Globus pallidus (tissue), 1 donor: ENCODE data around the gene ARV1.
A peak's percentile ranks its signal among the peaks of the same experiment; 100 is the strongest.
"Not testable (repeated sequence)": the region's sequence is repeated elsewhere in the genome, so short reads cannot be mapped to it uniquely, and the experiment has no call there.

Experiments
- DNase-seq: peaks from one replicate; pipeline ENCODE4 v3.0.0-alpha.2; 2015; ENCODE audit warnings: low spot score

The ARV1 gene

DNA sequence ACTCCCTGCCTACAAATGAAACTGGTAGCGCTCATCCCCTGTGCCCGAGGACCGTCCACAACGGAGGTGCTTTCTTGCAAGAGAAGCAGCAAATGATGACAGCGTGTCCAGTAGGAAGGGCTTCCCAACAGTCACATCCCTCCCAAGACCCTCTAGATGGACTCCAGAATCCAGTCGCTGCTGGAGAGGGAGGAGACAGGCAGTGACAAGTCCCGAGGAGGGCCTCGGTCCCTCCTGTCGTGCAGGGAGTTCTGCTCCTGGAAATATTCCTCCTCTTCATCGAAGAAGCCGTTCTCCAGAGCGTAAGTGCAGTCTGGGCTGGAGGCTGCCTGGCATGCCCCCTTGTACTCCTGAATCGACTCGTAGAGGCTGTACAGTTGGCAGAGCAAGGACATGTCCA is 40.8 kb downstream of the ARV1 start:
- DNase-seq: no peak

DNA sequence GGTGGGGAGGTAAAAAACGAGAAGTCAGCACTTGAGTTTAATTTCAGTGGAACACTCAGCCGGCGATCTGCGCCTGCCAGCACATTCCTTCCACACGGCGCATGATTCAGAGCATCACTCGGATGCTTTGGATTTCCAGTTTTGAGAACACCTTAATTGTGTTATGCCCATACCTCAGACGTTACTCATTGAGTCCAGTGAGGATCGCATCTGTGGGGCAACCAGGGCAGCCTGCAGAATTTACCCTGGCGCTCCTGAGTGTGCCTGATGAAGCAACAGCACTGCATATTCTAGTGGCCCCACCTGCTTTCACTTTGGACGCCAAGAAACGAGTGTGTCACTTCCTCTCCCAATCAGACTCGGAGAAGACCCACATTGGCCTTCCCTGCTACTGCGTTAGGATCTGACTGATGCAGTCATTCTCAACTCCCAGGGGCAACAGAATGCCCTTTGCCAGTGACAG is 41.3 kb downstream of the ARV1 start:
- no peak for DNase-seq

DNA sequence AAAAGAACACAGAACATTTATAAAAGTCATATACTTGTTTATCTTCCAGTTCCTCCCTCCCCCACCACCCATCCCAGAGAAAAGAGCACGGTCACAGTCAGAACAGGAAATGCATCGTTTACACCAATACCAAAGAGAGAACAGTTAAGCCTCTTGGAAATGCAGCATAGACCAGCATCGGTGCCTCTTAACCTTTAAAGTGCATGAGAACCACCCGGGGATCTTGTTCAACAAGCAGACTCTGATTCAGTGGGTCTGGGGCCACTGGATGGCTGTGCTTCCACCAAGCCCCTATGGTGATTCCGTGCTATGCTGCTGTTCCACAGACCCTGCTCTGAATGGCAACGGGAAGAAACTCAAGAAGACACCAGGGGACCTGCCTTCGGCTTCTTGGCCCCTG is 41.9 kb downstream of the ARV1 start:
- no peak for DNase-seq

DNA sequence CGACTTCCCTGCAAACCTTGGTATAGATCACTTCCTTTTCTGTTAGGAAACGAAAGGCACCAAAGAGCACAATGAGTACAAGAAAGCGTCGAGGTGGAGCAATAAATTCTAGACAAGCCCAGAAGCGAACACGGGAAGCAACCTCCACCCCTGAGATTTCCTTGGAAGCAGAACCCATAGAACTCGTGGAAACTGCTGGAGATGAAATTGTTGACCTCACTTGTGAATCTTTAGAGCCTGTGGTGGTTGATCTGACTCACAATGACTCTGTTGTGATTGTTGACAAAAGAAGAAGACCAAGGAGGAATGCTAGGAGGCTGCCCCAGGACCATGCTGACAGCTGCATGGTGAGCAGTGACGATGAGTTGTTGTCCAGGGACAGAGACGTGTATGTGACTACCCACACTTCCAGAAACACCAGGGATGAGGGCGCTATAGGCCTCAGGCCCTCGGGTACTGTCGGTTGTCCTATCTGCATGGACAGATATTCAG is 42.7 kb downstream of the ARV1 start:
- DNase-seq: no peak

DNA sequence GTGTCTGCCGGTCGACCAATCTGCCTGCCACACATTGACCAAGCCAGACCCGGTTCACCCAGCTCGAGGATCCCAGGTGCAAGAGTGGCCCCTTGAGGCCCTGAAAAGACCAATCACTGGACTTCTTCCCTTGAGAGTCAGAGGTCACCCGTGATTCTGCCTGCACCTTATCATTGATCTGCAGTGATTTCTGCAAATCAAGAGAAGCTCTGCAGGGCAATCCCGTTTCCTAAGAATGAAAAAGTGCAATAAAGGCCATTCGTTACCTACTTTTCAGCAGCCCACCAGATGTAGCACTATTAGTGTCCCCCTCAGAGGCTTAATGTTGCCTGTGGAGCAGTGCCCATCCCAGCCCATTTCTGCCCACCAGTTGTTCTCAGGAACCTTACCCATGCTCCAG is 43.6 kb downstream of the ARV1 start:
- not testable (repeated sequence) for DNase-seq

DNA sequence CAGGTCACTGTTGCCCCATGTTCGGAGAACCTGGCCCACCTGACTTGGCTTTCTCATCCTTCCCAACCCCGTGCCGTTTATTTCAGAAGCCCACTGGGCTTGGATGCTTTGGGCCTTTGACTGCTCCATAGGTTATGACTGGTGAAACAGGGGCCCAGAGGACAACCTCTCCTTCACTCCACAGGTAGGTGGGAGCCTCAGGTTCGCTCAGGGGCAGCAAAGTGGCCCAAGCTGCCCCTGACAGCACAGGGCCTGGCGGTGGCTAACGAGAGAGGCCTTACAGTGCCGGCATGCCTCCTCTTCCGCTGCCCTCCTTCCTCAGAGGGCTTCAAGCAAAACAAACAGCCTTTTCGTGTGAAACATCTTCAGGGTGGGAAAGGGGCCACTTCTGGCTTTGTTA is 44.3 kb downstream of the ARV1 start:
- no peak for DNase-seq

DNA sequence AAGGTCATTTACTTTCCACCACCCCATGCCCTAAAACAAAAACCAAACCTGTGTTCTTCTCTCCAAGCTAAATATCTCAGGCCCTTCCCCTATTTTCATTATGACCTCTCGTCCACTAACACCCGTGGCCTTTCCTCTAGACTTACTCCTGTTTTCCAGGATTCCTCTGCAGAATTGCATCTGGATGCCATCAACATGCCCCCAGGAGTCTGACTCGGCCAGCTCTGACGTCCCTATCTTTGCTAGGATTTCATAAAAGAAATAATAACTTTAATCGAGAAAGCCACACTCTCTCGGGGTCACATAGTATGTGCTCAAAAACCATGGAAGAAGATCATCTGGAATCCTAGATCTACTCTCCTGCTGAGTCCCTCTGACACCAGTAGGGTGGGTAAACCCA is 47.7 kb downstream of the ARV1 start:
- no peak for DNase-seq

DNA sequence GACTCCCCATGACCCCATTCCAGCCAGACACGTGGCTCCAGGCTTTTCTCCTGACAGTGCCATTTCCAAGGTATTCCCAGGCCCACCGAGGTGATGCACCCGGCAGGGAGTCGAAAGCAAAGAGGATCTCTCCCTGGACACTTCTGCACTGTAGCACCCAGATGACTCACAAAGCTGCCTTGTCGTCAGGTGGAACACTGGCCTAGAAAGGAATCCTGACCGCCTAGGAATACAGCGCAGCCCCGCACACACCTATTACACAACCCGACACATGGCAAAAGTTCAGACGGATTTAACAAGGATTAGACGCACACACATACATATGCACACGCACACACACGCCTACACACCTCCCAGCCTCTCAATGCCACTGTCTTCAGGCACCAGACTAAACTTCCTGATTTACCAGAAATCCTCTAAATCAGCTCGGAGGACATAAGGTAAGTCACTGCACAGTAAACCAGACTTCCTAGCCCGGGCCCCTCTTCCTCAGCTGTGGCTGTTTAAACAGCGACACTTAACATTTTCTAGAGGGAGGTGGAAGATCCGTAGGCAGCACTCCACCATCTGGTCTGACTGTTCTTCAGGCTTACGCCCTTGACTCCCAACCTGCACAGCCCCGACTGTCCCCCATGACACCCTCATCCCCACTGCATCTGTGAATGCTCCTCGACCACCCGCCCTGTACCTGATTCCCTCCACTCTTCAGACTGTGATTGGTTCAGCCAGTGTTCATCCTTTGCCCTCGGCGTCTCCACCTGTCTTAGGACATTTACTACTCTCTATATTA is 48.4 kb downstream of the ARV1 start:
- no peak for DNase-seq

DNA sequence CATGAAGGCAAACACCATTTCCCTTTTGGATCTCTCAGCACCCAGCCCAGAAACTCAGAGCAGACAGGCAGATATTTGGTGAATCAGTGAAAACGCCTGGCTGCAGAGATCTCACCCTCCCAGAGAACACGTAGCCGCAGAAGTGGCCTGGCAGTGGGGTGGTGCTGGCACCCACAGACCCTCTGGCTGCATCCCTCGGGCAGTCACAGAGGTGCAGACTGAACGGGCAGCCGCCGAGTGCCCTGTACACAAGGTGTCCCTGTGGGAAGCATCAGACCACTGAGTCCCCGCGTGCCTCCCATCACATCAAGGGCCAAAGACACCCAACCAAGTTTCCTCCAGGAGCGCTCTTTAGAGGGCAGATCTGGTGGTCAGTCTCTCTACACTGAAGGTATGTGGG is 49.1 kb downstream of the ARV1 start:
- no peak for DNase-seq

DNA sequence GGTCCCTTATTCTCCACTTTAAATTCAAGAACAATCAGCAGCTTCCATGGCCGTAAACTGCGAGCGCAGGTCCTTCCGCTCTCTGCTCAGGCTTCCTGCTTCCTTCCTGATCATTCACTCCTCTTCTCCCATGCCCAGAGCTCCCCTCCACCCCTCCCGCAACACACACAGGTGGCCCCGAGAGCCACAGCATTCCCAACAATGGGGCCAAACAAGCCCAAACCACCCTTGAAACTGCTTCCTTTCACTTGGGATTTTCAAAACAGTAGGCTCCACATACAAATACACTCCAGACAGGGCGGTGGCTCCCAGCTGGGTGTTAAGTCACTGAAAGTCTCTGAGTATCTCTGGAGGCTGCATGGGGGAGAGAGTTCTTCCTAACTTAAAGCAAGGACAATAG is 49.8 kb downstream of the ARV1 start:
- no peak for DNase-seq

DNA sequence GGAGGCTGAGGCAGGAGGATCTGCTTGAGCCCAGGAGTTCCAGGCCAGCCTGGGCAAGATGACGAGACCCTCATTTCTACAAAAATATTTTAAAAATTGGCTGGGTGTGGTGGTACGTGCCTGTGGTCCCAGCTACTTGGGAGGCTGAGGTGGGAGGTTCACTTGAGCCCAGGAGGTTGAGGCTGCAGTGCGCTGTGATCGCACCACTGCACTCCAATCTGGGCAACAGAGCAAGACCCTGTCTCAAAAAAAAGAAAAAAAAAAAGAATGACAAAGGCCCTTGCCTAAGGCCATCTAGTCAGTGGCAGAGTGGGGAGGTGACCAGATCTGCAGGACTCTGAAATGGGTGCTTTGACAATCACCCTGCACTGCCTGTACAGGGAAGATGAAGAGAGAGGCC is 50.4 kb downstream of the ARV1 start:
- not testable (repeated sequence) for DNase-seq

DNA sequence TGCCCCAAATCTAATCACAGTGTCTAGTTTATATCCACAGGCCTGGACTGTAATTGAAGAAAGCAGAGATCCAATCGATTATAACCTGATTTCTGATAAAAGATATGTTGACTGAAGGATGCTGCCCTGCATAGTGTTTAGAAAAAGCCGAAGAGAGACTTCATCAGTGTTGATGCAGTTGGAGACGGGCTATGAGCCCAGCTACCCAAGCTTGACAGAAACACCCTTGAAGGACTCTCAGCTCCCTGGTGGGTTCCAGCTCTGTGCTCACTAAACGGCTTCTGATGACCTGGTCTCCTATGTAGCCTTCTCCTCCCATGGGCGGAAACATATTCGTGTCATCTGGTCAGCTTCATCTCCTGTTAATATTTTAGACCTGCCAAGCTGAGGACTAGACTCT is 50.9 kb downstream of the ARV1 start:
- no peak for DNase-seq

DNA sequence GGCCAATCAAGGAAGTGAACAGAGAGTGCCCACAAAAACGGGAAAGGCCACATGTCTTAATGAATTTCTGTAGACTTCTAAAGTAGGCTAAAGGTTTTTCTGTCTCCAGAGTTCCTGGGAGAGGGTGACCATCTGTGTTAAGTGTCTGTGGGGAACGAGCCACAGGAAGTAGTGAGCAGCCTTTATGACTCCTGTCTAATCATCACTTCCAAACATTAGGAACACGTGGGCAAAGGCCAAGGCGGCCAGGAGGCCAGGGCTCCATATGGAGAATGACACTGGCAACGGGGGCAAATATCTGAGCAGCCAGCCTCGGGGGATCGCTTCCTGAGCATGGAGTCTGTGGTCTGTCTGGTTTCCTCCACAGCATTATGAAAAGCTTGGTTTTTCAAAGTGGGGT is 54.1 kb downstream of the ARV1 start:
- no peak for DNase-seq

DNA sequence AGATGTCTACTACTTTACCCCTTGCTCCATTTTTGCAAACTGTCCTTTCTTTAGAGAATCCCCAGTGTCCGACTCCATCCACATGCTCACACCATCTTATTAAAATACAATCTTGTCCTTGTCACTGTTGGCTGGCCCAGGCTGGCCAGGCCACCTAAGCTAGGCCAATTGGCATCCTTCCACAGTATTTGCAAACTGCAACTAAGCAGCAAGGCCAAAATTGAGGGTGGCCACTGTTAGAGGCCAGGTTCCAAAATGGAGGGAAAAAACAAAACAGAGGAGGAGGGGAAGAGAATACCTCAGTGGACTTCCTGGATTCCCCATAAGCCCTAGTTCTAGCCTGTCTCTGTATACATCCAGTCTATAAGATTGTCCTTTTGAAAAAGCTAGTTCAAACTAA is 56.9 kb downstream of the ARV1 start:
- no peak for DNase-seq

DNA sequence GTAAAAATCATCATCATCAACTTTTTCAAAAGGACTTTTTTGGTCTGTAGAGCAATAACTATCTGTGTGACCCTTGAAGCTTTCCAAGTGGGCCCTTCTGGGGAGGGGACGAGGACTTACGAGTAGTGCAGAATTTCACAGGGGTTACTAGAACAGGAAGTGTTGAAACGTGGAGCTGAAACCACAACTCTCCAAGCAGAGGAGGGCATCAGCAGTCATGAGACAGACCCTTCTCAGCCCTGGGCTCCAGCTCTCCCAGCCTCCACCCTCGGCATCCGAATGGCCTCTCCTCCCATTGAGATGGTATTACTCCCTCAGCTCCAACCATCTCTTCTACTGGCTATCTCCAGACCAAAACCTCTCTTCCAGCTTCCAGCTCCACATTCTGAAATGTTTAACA is 57.5 kb downstream of the ARV1 start:
- DNase-seq: no peak

DNA sequence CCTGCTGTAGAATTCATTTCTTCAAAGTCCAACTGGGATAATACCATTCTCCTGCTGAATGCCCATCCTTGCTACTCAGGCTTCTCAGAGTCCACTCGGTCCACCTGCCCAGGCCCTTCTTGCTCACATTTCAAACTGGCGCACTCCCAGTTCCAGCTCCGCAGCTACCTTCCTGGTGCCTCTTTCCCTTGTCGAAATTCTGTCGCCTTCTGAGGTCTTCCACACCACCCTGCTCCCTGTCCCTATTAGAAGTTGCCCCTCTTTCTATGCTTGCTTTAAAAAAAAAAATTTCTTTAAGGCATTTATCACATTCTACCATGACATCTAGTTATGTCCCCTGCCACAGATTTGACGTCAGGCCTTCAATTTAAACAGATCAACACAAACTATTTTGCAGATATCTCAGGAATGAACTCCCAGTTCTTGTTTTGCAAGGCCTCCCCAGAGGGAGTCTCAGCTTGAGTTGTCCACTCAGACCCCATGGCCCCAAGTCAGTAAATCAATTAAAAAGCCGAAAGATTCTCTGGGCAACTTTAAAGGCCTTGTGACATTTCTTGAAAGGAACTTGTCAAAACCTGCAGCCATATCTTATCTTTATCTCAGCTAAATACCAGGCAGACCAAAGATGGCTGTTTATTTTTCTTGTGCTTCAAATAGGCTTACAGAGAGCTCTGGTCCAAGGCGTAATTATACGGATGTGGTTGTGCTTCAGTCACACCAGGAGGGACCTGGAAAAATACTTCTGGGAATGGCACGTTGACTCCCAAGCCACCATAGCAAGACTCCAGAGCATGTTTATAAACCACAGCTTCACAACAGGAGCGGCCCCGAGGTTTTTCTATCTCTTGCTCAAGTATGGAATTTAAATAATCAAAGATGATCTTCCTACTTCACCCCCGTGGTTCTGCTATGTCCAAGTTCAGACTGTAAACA is 59.0 kb downstream of the ARV1 start:
- DNase-seq: no peak

DNA sequence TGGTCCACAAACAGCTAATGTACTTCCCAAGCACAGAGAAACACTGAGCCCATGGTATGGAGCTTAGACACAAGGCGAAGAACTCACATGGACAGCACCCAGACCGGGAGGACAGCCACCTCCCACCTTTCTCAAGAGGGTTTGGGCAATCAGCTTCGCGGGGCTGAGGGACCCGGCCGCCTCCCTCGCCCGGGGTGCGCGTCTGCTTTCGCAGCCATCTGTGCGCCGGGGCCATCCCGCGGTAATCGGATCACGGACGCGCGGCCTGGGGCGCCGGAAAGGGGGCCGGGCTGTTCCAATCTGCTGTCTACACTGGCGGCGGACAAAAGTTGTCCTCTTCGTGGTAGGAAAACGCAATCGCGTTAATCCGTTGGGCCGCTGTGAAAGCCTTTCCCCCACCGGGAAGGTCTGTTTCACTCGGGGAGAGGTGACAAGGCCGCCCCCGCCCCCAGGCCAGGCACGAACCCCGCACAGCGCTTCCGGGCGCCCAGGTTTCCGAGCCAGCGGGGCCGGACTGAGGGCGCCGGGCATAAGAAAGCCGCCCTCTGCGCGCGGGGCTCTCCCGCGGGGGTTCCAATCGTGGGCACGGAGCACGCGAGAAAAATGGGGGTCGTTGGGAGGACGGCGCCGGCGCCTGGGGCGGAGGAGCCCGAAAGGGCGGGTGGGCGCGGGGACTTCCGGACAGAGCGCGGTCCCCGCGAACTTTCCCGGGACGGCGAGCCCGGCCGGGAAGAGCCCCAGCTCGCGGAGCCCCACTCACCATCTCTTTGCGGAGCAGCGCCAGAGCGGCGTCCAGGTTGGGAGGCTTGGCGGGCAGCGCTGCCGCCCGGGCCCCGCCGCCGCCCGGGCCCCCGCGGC is 60.5 kb downstream of the ARV1 start:
- no peak for DNase-seq

DNA sequence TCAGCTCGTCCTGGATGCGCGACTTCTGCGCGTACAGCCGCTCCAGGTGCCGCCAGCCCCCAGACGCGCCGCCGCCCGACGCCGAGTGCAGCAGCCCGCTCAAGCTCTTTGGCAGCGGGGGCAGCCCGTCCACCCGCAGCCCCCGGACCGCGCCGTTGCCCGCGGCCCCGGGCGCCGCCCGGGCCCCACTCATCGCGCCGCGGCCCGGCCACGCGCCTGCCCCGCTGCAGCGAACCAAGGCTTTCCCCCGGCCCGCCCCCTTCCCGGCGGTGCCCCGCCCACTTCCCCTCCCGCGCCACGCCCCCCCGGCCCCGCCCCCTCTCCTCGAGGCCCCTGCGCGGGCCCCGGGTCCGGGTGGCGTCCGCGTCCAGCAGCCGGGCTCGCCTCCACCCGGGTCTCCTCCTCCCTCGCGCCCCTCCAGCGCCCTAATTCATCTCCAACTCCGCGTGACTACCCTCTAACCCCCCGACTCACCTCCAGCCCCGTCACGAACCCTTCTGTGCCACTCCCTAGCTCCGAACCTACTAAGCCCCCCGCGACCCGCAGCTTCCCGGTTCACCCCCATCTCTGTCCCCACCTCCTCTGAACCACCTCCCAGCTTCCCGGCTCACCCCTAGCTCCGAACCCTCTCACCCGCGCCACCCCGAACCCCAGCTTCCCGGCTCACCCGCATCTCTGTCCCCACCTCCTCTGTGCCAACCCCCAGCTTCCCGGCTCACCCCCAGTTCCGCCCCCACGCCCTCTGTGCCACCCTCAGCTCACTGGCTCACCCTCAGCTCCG is 61.3 kb downstream of the ARV1 start, which contains the start of gene FAM89A:
TSS of gene FAM89A (minus strand) at position 236 of the 781 bp plus-strand sequence. CDS start at position 193, 43 bp downstream.
- peak; percentile 48 for DNase-seq

DNA sequence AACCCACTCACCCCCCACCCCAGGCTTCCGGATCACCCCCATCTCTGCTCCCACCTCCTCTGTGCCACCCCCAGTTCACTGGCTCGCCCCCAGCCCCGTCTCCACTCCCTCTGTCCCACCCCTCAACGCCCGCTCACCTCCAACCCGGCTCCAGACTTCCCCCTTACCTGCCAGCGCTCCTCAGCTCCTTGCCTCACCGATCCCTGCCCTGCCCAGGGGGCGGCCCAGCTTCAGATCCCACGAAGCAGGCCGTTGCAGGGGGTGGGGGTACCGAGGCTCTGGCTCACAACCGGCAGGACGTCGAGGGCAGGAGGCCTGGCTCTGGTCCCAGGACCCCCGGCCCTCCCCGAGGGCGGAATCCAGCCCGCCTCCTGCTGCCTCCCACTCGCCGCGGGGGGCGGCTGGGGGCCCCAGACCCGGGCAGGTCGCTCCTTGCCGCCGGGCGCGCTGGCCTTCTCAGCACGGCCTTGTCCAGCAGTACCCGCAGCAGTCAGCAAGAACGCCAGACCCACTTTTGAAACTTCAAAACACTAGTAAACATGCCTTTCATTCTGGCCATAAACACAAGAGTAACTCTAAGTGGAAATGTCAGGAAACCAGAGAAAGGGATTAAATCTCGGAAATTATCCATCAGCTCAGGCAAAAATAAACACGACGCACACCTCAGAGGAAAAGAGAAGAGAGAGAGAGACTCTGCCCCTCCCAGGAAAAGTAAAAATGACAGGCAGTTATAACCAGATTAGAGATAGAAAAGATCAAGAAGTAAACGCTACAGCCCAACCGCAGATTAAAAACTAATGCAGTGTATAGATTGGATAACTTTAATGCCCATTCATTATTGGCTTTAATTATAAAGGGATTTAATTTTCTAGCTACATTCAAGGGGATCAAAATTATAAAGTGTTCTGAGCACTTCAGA is 62.2 kb downstream of the ARV1 start:
- no peak for DNase-seq

DNA sequence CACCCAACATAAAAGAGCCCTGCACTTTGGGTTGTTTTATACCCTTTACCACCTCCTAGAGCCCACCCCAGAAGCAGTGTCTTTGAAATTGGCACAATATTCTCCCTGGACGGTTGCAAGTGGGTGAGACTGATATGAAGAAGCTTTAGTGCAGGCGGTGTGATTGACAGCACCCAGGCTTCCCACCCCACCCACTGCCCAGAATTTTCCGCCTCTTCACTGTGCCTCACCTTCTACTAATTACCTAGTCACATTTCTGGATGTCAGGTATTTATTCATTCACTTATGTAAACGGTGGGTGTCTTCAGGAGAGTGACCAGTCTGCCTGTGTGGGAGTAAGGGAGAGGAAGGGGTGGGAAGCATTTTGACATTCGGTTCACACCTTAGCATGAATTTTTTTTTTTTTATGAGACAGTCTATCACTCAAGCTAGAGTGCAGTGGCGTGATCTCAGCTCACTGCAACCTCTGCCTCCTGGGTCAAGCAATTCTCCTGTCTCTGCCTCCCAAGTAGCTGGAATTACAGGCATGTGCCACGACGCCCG is 62.9 kb downstream of the ARV1 start:
- DNase-seq: no peak
